Activated effector memory CD4-positive, alpha-beta T cell treated with anti-CD3 and anti-CD28 coated beads, Interleukin-2, amount 50 U/mL, for 16 hours (primary cell): ENCODE results near the gene ZNF221.

Experiments
- DNase-seq: peaks from one replicate; pipeline ENCODE4 v3.0.0-alpha.2; 2020

The ZNF221 gene

DNA sequence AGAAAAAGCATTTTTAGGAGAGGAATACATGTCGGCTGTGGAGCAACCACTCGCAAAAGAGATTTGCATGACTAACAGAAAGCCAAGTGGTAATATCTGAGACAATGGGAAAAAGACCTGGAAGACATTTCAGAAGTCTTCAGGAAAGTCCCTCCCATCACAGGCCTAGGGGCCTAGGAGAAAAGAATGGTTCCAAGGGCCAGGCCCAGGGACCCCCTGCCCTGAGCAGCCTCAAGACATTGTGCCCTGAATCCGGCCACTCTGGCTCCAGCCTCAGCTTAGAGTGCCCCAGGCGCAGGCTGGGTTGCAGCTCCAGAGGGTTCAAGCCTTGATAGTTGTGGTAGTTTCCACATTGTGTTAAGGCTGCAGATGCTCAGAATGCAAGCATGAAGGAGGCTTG is 9.4 kb downstream of the ZNF221 start:
- DNase-seq = no peak

DNA sequence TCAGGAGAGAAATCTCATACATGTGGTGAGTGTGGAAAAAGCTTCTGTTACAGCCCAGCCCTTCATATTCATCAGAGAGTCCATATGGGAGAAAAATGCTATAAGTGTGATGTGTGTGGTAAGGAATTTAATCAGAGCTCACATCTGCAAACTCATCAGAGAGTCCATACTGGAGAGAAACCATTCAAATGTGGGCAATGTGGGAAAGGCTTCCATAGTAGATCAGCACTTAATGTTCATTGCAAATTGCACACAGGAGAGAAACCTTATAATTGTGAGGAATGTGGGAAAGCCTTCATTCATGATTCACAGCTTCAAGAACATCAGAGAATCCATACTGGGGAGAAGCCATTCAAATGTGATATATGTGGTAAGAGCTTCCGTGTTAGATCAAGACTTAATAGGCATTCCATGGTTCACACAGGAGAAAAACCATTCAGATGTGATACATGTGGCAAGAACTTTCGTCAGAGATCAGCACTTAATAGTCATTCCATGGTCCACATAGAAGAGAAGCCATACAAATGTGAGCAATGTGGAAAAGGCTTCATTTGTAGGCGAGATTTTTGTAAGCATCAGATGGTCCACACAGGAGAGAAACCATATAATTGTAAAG is 15.2 kb downstream of the ZNF221 start:
- no peak for DNase-seq

DNA sequence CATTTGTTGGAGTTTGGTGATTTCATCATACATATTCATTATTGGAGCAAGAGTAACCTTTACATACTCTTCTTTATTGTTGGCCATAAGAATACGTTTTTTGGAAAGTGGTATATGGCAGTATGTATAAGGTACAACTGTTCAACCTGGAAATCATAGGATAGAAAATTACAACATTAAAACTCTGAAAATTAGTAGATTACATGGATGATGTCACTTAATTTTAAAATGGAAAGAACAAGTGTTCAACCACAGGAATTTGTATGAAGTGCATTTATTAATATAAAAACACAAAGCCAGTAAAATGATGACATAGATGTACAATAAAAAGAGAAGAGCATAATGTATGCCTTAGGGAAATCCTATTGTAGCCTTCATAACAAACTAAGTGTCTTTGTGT is 25.7 kb downstream of the ZNF221 start:
- no peak for DNase-seq

DNA sequence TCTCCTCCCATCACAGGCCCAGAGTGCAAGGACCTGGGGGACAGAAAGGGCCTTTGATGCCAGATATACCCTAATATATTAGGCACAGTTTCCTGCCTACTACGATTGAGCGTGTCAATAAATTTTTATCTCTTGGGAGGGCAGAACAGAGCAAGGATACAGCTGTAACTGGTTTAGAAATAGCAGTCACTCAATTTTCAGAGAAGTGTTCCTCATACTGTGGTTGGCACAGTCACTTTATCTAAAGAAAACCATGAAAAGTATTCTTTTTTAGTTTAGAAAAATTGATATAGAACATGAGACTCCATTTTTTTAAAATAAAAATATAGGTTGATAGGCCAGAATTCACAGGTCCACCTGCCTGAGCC is 32.5 kb downstream of the ZNF221 start:
- DNase-seq = no peak

DNA sequence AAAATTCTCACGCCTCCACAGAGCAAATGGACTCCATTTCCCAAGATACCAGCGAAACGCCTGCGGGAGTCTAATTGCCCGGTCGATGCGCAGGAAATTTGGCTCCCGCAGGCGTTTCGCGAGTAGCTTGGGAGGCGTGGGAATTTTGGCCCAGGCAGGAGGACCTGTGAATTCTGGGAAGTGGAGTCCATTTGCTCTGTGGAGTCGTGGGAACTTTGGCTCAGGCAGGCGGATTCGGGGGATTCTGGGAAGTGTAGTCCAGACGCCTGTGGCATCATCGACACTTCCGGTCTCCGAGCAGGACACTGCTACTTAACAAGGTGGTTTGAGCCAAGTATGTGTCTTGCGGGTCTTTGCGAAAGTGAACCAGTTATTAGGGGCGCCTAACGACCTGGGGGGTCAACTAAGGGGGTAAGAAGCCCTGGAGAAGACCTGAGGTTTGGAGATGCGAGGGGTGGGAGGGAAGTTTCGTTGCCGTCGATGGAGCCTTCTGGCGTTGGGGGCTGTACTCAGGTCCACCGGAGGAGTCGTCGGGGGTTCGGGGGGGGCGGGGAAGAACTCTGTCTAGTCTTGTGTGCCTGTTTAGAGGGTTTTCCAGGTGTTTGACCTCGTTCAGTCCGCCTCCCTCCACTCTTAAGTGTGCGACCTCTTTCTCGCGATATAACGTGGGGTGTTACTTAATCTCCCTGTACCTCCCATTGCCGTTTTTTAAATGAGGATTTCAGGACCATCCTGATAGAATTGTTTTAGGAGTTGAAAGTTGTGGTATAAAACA is 33.1 kb downstream of the ZNF221 start, which contains the start of gene ZNF155:
Gene ZNF155, plus strand, starts transcription at position 277 of the 775 bp plus-strand sequence. CDS start 4,356 bp downstream, outside the sequence.
- DNase-seq = peak; percentile 89

DNA sequence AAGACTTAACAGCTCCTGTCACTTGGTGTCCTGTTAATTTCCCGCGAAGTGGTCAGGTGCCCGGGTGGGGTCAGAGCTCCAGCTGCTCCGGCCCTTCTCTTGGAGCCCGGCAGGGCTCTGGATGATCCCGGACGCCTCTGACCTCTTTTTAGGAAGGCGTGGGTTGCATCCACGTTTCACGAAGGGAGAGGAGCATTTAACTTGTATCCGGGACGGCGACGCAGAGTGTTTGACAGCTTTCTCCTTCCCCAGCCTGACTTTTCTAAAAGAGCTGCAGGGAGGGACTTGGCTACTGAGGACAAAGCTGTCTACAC is 33.6 kb downstream of the ZNF221 start:
- no peak for DNase-seq

DNA sequence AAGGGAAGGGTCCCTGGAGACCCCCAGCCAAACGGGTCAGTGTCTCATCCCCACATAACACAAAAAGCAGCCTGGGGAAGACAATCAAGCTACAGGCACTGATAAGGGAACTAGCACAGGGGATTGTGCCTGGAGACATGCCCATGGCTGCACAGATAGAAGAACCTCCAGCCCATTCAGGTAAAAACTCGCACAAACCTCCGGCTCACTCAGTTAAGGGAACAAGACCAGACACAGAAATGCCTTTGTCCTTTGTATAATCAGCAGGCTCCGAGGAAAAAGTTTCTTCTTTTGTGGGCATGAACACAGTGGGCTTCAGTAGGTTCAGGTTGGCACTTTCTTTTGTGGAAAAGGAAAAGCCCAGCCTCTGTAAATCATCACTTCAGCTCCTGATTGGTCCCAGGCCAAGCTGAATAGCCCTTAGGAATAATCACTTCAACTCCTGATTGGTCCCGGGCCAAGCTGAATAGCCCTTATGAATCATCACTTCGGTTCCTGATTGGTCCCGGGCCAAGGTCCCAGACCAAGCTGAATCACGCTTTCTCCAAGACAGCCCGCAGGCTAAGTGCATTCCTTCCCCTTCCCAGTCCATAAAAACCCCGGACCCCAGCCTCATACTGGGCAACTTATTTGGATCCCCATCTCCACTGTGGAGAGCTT is 46.7 kb downstream of the ZNF221 start:
- DNase-seq = no peak

DNA sequence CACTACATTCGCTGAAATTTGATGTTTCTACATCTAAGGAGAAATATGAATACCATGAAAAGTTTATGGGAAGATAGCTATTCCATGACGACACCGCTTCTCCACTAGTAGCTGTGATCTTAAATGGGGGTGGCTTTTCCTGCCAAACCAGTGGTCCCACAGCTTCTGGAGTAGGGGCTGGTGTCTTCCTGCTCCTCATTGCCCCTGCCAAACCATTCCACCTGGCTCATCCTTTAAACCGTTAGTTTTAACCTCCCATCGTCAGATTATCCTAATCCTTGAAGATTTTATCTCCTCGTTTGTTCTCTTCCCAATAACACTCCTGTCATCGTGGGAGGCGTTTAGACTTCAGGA is 51.2 kb downstream of the ZNF221 start:
- DNase-seq = no peak

DNA sequence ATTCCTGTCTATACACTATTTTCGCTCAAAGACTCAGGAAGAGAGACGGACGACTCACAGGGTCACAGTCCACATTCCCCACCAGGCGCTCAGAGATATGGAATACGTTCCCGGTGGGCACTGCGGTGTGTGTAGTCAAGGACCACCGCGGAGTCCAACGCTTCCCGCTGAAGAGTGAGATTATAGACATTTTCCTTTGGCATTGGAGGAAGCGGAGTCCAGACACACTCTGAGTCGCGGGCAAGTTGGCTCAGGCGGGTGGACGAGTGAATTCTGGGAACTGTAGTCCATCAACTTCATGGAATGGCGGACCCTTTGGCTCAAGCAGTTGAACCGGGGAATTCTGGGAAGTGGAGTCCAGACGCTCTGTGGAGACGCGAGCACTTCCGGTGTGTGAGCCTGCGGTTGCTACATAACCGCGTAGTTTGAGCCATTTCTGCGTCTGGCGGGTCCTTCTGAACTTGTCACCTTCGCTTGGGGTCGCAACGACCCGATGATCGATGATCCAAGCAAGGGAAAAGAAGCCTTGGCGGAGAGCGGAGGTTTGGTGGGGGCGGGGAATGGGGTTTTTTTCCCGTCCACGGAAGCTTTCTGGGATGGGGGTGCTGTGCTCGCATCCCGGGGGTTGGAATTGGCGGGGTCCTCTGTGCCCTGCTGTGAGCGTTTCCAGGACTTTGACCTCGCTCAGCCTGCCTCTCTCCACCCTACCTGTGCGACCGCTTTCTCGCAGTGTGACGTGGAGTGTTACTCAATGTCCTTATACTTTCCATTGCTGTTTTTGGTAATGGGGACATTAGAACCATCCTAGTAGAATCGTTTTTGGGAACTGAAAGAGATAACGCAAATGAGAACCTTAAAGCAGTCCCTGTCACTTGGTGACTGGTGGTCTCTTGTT is 51.8 kb downstream of the ZNF221 start, which contains the start of gene ZNF230:
Gene ZNF230, plus strand, starts transcription at position 392 of the 895 bp plus-strand sequence. CDS start 4,122 bp downstream, outside the sequence.
- peak; percentile 92 for DNase-seq

DNA sequence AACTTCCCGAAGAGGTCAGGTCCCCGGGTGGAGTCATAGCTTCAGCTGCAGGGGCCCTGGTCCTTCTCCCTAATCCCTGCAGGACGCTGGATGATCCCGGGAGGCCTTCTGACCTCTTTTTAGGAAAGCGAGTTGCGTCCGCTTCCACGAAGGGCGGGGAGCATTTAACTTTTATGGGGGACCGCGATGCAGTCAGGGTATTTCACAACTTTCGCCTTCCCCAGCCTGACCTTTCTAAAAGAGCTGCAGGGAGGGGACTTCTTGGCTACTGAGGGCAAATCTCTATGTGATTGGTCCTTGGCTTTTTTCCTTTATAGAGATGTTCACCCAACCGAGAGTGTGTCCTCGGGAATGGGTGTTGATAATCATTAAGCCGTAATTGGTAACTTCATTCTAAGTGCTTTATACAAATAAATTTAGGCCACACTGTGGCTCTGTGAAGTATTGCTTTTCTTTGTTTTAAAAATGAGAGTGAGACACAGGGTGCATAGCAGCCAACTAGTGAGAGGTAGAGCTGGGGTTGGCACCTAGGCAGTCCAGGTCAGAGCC is 52.5 kb downstream of the ZNF221 start:
- no peak for DNase-seq

DNA sequence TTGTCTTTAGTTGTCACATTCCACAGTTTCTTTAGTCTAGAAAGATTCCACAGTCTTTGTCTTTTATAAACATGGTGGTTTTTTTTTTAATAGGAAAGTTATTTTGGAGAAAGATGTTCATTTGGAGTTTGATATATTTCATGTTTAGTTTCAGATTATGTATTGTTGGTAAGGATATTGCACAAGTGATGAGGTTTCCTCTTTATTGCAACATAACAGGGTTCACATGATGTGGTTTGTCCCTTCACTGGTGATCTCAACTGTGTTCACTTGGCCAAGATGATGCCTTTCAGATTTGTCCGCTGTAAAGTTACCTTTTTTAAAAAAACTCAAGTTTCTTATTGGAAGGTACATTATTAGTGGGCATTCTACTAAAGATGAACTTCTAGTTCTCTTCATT is 54.9 kb downstream of the ZNF221 start:
- DNase-seq = no peak

DNA sequence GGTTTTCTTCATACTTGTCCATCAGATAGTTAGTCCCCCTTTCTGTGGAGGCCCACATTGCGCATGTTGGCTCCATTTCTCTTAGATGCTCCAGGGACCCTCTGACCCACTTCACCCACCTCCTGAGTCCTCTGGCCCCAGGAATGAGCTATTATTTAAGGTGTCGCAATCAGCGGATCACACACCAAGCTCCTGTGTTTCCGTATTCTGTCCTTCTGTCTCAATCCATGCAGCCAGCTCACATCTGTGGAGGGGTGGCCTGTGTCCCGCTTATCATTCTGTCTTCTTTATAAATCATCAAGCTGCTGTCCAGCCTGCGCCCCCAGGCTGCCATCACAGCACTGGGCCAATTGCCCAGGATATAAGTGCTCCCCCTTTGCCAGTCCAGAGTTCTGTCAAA is 56.4 kb downstream of the ZNF221 start:
- no peak for DNase-seq

DNA sequence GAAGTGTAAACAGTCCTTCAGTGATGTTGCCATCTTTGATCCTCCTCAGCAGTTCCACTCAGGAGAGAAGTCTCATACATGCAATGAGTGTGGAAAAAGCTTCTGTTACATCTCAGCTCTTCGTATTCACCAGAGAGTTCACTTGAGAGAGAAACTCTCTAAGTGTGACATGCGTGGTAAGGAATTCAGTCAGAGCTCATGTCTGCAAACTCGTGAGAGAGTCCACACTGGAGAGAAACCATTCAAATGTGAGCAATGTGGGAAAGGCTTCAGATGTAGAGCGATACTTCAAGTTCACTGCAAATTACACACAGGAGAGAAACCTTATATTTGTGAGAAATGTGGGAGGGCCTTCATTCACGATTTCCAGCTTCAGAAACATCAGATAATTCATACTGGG is 59.4 kb downstream of the ZNF221 start:
- DNase-seq = no peak
